Fibroblast of mammary gland (primary cell): ENCODE measurements around the gene DTWD2.
"Not testable (repeated sequence)": the region's sequence is repeated elsewhere in the genome, so short reads cannot be mapped to it uniquely, and the experiment has no call there.

Source experiments
- DNase-seq: peaks from one replicate; pipeline ENCODE4 v3.0.0-alpha.2; 2010; ENCODE audit warnings: low read depth
- H3K4me3 ChIP-seq: 2 replicates; pipeline ENCODE4 v1.5.1; 2011; ENCODE audit warnings: low read depth, mild to moderate bottlenecking, low read length, moderate library complexity; ENCODE audit not compliant: control insufficient read depth
- TF ChIP-seq, protein P1 (sequence below): conservative IDR thresholded peaks from 2 replicates; pipeline ENCODE4 v1.5.1; 2011; ENCODE audit warnings: low read depth, low read length, inconsistent platforms; ENCODE audit not compliant: control insufficient read depth, insufficient read depth

Gene DTWD2

GRCh38 chr5:118996098-118996497 is 7.8 kb upstream of the DTWD2 start:
- H3K4me3 ChIP-seq, result no peak overlapping the region
- no peak for DNase-seq
- TF ChIP-seq, protein P1, sequence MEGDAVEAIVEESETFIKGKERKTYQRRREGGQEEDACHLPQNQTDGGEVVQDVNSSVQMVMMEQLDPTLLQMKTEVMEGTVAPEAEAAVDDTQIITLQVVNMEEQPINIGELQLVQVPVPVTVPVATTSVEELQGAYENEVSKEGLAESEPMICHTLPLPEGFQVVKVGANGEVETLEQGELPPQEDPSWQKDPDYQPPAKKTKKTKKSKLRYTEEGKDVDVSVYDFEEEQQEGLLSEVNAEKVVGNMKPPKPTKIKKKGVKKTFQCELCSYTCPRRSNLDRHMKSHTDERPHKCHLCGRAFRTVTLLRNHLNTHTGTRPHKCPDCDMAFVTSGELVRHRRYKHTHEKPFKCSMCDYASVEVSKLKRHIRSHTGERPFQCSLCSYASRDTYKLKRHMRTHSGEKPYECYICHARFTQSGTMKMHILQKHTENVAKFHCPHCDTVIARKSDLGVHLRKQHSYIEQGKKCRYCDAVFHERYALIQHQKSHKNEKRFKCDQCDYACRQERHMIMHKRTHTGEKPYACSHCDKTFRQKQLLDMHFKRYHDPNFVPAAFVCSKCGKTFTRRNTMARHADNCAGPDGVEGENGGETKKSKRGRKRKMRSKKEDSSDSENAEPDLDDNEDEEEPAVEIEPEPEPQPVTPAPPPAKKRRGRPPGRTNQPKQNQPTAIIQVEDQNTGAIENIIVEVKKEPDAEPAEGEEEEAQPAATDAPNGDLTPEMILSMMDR, result no peak

DNA sequence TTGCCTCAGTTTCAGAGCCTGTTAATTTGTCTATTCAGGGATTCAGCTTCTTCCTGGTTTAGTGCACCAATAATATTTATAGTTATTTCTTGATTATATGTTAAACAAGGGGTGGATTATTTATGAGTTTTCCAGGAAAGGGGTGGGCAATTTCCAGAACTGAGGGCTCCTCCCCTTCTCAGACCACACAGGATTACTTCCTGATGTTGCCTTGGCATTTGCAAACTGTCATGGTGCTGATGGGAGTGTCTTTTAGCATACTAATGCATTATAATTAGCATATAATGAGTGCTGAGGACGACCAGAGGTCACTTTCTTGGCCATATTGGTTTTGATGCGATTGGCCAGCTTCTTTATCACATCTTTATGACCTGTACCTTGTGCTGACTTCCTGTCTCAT is 6.2 kb upstream of the DTWD2 start:
- TF ChIP-seq, protein P1, result no peak
- DNase-seq, result no peak
- no peak overlapping the region for H3K4me3 ChIP-seq

- not testable (repeated sequence) for DNase-seq, H3K4me3 ChIP-seq
Measured at GRCh38 chr5:118993118-118993517, 4.8 kb upstream of the DTWD2 start.

- DNase-seq, H3K4me3 ChIP-seq: not testable (repeated sequence)
Measured at GRCh38 chr5:118992055-118992454, 3.7 kb upstream of the DTWD2 start.

GRCh38 chr5:118990582-118990981 is 2.2 kb upstream of the DTWD2 start:
- no peak for DNase-seq
- TF ChIP-seq, protein P1, result no peak
- H3K4me3 ChIP-seq, result no peak overlapping the region

GRCh38 chr5:118989816-118990215 is 1.5 kb upstream of the DTWD2 start:
- TF ChIP-seq, protein P1, result no peak
- no peak overlapping the region for H3K4me3 ChIP-seq
- no peak for DNase-seq

DNA sequence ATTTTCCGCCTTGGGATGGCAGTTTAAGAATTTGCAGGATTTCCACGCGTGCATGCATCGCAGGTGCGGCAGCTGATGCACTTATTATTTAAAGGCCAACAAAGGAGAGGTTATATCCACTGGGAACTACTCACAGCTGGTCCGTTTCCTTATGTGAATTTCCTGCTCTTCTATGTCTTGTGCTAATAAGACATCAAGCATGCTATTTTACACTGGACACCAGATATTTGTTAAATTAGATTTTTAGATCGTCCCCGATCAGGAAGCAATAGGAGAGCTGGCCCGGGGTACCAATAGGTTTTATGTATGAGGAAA is 476 bp upstream of the DTWD2 start:
- peak; percentile 10 for DNase-seq
- TF ChIP-seq, protein P1, result no peak
- H3K4me3 ChIP-seq, result peak overlapping the region; percentile 72

DNA sequence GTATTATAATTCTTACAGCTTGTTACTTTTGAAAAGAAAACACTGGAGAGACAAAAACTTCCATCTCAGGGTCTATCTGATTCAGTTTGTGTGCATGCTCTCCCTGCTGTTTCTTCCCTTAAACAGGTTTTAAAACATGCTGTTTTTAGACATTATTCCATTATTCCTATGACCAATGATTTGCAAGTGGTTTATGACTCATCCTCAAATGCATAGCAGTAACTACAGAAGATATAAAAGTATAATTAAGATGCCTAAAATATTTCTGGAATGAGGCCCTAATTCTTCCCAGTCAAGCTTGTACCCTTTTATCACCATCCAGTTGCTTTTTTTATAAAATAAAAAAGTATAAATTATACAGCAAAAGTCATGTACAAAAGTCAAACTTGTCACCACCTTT is 3.7 kb downstream of the DTWD2 start:
- TF ChIP-seq, protein P1, result no peak
- peak; percentile 38 for DNase-seq
- no peak overlapping the region for H3K4me3 ChIP-seq
